ENCODE data around the gene LOXL4. TPM values are rescaled to one million over a fixed set of nuclear protein-coding genes. Genes with fewer than 3 reads are reported as not detected.

LOXL4 gene
- total and polyA plus RNA-seq, 4 donors: 3.9 to 29.9 (median 11.1) TPM

DNA sequence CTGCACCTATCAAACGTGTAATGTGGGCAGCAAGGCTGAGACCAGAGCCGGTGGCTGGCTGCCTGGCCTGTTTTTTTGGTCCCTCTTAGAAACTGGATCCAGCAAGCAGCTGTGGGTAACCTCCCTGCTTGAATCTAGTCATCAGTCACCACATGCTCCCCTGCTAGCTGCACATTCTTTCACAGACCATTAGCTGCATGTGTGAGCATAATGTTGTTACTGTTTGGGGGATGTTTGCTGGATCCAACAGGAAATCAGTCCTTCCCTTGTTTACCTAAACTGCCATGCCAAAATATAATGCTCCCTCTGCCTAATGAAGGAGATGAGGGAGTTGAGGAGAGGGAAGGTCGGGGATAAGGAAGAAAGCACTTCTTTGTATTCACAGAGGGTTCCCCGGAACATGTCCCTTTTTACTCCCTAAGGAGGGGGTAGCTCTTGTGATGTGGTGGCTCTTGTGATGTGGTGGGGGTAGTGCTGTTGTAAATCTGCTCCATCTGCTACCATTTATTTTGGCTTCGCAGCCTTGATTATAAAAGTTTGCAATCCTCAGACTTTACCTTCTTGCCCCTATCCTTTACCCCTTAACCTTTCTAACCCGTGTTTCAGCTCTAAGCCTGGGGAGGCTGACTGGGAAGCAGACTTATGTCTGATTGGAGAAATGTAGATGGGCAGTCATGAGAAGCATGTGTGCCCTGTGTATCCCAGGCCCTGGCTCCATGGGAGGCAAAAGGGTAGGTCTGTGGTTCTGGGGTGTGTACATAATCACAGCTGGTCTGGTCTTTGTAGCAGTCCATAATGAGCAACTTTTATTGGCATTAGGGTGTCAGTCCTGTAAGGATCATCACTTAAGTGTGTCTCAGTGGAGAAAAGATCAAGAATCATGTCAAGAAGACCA is 20.8 kb downstream of the LOXL4 start:
- H3K4me1 ChIP-seq (ENCODE audit: control insufficient read depth in 1 of 2, insufficient read depth in 2 of 2, low read length in 2 of 2): peaks cover 2 to 5% of the 10 kb centered on the region in 2 donors
- intact Hi-C loops (cut with DNase I): loop anchor here in 1 of 2 donors (10.0 kb wide), 1 partner anchor 72 kb away; no protein-coding TSS in a partner anchor
- 55 to 56% methylated on average over 6 of the region's 6 CpGs for WGBS, 2 donors

DNA sequence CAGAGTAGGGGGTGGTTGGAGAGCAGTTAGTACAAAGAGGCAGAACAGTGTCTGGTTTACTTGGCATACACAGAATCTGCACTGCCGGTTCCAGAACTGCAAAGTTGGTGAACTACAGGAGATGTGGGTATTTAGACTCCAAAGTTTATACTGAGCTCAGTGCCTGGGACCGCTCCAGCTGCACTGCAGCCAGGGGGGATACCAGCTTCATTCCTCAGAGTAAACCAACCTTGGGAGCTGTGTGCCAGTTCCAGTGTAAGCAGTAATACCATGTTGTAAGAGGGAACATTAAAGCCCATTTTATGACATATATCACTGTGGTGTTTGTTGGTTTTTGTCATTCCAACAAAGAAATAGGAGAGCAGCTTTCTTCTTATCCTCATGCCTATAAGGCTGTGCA is 23.4 kb downstream of the LOXL4 start:
- no peak overlapping the region for H3K27ac ChIP-seq (ENCODE audit: low read depth in 1 of 2, low read length in 2 of 2)
- WGBS, 2 donors: 3 to 17% methylated on average over 2 of the region's 2 CpGs
- ATAC-seq (ENCODE audit: low FRiP score): peak; percentile 66
- intact Hi-C loops (cut with DNase I): loop anchor here (1.0 to 10.0 kb wide), 3 partner anchors 65 to 70 kb away; no protein-coding TSS in a partner anchor
- no peaks in the 10 kb centered on the region for H3K27me3 ChIP-seq (ENCODE audit: control insufficient read depth in 1 of 2, insufficient read depth in 2 of 2, low read length in 1 of 2)
- H3K36me3 ChIP-seq (ENCODE audit: control insufficient read depth in 1 of 2, insufficient read depth in 2 of 2, low read length in 1 of 2): peaks cover 0 to 11% of the 10 kb centered on the region in 2 donors
- no peaks in the 10 kb centered on the region for H3K9me3 ChIP-seq (ENCODE audit: control insufficient read depth, low read length)
- no peak for DNase-seq
- peaks cover 2 to 5% of the 10 kb centered on the region in 2 donors for H3K4me1 ChIP-seq (ENCODE audit: control insufficient read depth in 1 of 2, insufficient read depth in 2 of 2, low read length in 2 of 2)
- H3K4me3 ChIP-seq (ENCODE audit: low read length in 2 of 2): no peak overlapping the region

More for the DNA sequence above, 20.8 kb downstream of the LOXL4 start:
- no peak for ATAC-seq (ENCODE audit: low FRiP score)
- Histone ChIP-seq H3K27ac (ENCODE audit: low read depth in 1 of 2, low read length in 2 of 2) (no peak overlapping the region), H3K36me3 (ENCODE audit: control insufficient read depth in 1 of 2, insufficient read depth in 2 of 2, low read length in 1 of 2) (peaks cover 0 to 15% of the 10 kb centered on the region in 2 donors), H3K9me3 (ENCODE audit: control insufficient read depth, low read length) (no peaks in the 10 kb centered on the region), H3K27me3 (ENCODE audit: control insufficient read depth in 1 of 2, insufficient read depth in 2 of 2, low read length in 1 of 2) (no peaks in the 10 kb centered on the region), H3K4me3 (ENCODE audit: low read length in 2 of 2) (no peak overlapping the region)
- no peak for DNase-seq

DNA sequence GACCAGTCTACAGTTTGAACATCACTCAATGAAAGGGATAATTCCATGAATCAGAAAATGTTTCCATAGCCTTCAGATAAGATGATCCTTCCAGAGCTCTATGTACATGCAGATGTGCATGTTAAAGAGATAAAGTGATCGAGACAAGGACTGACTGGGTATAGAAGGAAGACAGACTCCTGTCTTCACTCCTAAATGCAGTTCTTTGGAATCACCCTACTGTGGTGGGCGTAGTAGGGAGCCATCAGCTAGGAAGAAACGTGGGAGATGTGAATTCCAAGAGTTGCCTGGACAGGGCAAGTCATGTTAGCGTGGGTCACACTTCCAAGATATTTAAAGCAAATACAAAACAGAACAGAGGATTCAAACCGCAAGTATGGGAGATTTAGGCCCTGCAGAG is 23.9 kb downstream of the LOXL4 start:
- intact Hi-C loops (cut with DNase I): loop anchor here (1.0 to 10.0 kb wide), 3 partner anchors 65 to 69 kb away; no protein-coding TSS in a partner anchor
- Histone ChIP-seq H3K27ac (ENCODE audit: low read depth in 1 of 2, low read length in 2 of 2) (peak overlapping the region in 1 of 2 donors; percentile 48), H3K4me3 (ENCODE audit: low read length in 2 of 2) (no peak overlapping the region), H3K4me1 (ENCODE audit: control insufficient read depth in 1 of 2, insufficient read depth in 2 of 2, low read length in 2 of 2) (peaks cover 2 to 5% of the 10 kb centered on the region in 2 donors), H3K9me3 (ENCODE audit: control insufficient read depth, low read length) (no peaks in the 10 kb centered on the region), H3K36me3 (ENCODE audit: control insufficient read depth in 1 of 2, insufficient read depth in 2 of 2, low read length in 1 of 2) (peaks cover 0 to 11% of the 10 kb centered on the region in 2 donors), H3K27me3 (ENCODE audit: control insufficient read depth in 1 of 2, insufficient read depth in 2 of 2, low read length in 1 of 2) (no peaks in the 10 kb centered on the region)
- ATAC-seq (ENCODE audit: low FRiP score) (no peak), DNase-seq (no peak)
- 28 to 34% methylated on average over 5 of the region's 5 CpGs for WGBS, 2 donors

DNA sequence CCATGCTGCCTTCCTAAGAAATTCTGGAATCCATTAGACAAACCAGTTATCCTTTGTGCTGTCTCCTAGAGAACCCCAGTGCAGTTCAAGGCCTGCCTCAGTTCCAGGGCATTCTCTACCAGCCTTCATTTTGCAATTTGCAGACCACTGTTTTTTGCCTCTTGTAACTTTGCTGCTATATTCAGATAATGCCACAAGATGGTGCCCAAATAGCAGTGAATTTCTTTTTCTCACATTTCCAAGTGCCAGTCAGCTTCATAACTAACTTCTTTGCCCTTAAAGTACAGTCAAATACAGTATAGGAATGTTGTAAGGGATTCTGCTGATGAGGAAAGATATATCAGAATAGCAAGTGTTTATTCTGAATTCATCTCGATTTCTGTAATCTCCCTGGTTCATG is 25.2 kb downstream of the LOXL4 start:
- H3K9me3 ChIP-seq (ENCODE audit: control insufficient read depth, low read length): no peaks in the 10 kb centered on the region
- intact Hi-C loops (cut with DNase I): loop anchor here (5.0 to 10.0 kb wide), 2 partner anchors 68 to 69 kb away; no protein-coding TSS in a partner anchor

DNA sequence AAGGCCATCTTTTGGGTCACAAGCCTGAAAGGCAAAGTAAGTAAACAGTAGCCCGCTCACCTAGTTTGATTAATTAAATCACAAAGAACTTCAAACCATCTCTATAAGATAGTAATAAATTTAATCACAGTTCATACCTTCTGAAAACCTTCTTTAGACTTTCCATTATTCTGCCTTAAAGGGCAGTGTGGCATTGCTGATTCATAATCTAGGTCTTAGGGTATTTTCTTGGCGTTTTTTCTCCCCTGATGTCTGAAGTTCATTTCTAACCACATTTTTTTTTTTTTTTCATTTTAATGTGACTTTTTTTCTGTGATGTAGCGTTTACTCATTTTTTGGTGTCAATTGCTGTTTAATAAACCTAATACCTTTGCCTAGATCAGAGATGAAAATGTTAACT is 27.5 kb downstream of the LOXL4 start:
- H3K27me3 ChIP-seq (ENCODE audit: control insufficient read depth in 1 of 2, insufficient read depth in 2 of 2, low read length in 1 of 2): no peaks in the 10 kb centered on the region
- H3K4me1 ChIP-seq (ENCODE audit: control insufficient read depth in 1 of 2, insufficient read depth in 2 of 2, low read length in 2 of 2): peaks cover 2 to 5% of the 10 kb centered on the region in 2 donors
- DNase-seq (no peak), ATAC-seq (ENCODE audit: low FRiP score) (no peak)
- H3K27ac ChIP-seq (ENCODE audit: low read depth in 1 of 2, low read length in 2 of 2): no peak overlapping the region
- no peak overlapping the region for H3K4me3 ChIP-seq (ENCODE audit: low read length in 2 of 2)
- 93 to 96% methylated on average over 3 of the region's 3 CpGs for WGBS, 2 donors
- peaks cover 0 to 4% of the 10 kb centered on the region in 2 donors for H3K36me3 ChIP-seq (ENCODE audit: control insufficient read depth in 1 of 2, insufficient read depth in 2 of 2, low read length in 1 of 2)
- no peaks in the 10 kb centered on the region for H3K9me3 ChIP-seq (ENCODE audit: control insufficient read depth, low read length)
- intact Hi-C loops (cut with DNase I): loop anchor here (5.0 to 10.0 kb wide), 2 partner anchors 66 to 72 kb away; no protein-coding TSS in a partner anchor

More for the DNA sequence above, 25.2 kb downstream of the LOXL4 start:
- no peak overlapping the region for H3K4me3 ChIP-seq (ENCODE audit: low read length in 2 of 2)
- H3K27ac ChIP-seq (ENCODE audit: low read depth in 1 of 2, low read length in 2 of 2): no peak overlapping the region
- no peaks in the 10 kb centered on the region for H3K27me3 ChIP-seq (ENCODE audit: control insufficient read depth in 1 of 2, insufficient read depth in 2 of 2, low read length in 1 of 2)
- H3K4me1 ChIP-seq (ENCODE audit: control insufficient read depth in 1 of 2, insufficient read depth in 2 of 2, low read length in 2 of 2): peaks cover 2 to 5% of the 10 kb centered on the region in 2 donors
- WGBS, 2 donors: 62 to 71% methylated on average over 1 of the region's 1 CpG
- peaks cover 0 to 5% of the 10 kb centered on the region in 2 donors for H3K36me3 ChIP-seq (ENCODE audit: control insufficient read depth in 1 of 2, insufficient read depth in 2 of 2, low read length in 1 of 2)
- ATAC-seq (ENCODE audit: low FRiP score) (no peak), DNase-seq (no peak)

DNA sequence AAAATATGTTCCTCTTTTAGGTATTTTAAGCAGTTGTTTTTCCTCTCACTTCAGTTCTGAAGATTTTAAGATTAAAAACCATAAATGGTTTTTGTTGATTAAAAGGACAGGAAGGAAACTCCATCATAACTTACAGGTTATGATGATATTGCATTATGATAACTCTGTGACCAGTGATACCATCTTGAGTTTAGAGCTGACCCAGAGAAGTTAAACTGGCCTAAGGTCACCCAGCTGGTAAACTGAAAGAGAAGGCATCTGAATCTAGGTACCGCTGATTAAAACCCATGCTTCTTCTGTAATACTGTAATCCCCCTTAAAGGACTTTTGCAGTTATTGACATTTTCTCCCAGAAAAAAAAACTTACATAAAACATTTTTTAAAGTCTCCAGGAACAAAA is 29.6 kb downstream of the LOXL4 start:
- no peak for DNase-seq
- H3K27me3 ChIP-seq (ENCODE audit: control insufficient read depth in 1 of 2, insufficient read depth in 2 of 2, low read length in 1 of 2): no peaks in the 10 kb centered on the region
- H3K36me3 ChIP-seq (ENCODE audit: control insufficient read depth in 1 of 2, insufficient read depth in 2 of 2, low read length in 1 of 2): peaks cover 0 to 1% of the 10 kb centered on the region in 2 donors
- 93 to 98% methylated on average over 1 of the region's 1 CpG for WGBS, 2 donors
- no peak overlapping the region for H3K27ac ChIP-seq (ENCODE audit: low read depth in 1 of 2, low read length in 2 of 2)
- intact Hi-C loops (cut with DNase I): no loop called here
- H3K4me3 ChIP-seq (ENCODE audit: low read length in 2 of 2): no peak overlapping the region
- H3K4me1 ChIP-seq (ENCODE audit: control insufficient read depth in 1 of 2, insufficient read depth in 2 of 2, low read length in 2 of 2): no peaks in the 10 kb centered on the region
- no peaks in the 10 kb centered on the region for H3K9me3 ChIP-seq (ENCODE audit: control insufficient read depth, low read length)
- ATAC-seq (ENCODE audit: low FRiP score): no peak

GRCh38 chr10:98236862-98237261 is 31.1 kb downstream of the LOXL4 start:
- DNase-seq (no peak), ATAC-seq (ENCODE audit: low FRiP score) (no peak)
- intact Hi-C loops (cut with DNase I): no loop called here
- Histone ChIP-seq H3K27ac (ENCODE audit: low read depth in 1 of 2, low read length in 2 of 2) (no peak overlapping the region), H3K4me3 (ENCODE audit: low read length in 2 of 2) (no peak overlapping the region), H3K9me3 (ENCODE audit: control insufficient read depth, low read length) (no peaks in the 10 kb centered on the region), H3K4me1 (ENCODE audit: control insufficient read depth in 1 of 2, insufficient read depth in 2 of 2, low read length in 2 of 2) (no peaks in the 10 kb centered on the region), H3K27me3 (ENCODE audit: control insufficient read depth in 1 of 2, insufficient read depth in 2 of 2, low read length in 1 of 2) (no peaks in the 10 kb centered on the region), H3K36me3 (ENCODE audit: control insufficient read depth in 1 of 2, insufficient read depth in 2 of 2, low read length in 1 of 2) (peaks cover 0 to 1% of the 10 kb centered on the region in 2 donors)
- 87 to 89% methylated on average over 5 of the region's 5 CpGs for WGBS, 2 donors

GRCh38 chr10:98235846-98236245 is 32.1 kb downstream of the LOXL4 start:
- 16 to 22% methylated on average over 5 of the region's 5 CpGs for WGBS, 2 donors
- intact Hi-C loops (cut with DNase I): no loop called here
- DNase-seq: no peak
- Histone ChIP-seq H3K9me3 (ENCODE audit: control insufficient read depth, low read length) (no peaks in the 10 kb centered on the region), H3K4me1 (ENCODE audit: control insufficient read depth in 1 of 2, insufficient read depth in 2 of 2, low read length in 2 of 2) (peaks cover 0 to 3% of the 10 kb centered on the region in 2 donors), H3K4me3 (ENCODE audit: low read length in 2 of 2) (no peak overlapping the region), H3K27me3 (ENCODE audit: control insufficient read depth in 1 of 2, insufficient read depth in 2 of 2, low read length in 1 of 2) (no peaks in the 10 kb centered on the region), H3K36me3 (ENCODE audit: control insufficient read depth in 1 of 2, insufficient read depth in 2 of 2, low read length in 1 of 2) (peaks cover 0 to 1% of the 10 kb centered on the region in 2 donors), H3K27ac (ENCODE audit: low read depth in 1 of 2, low read length in 2 of 2) (no peak overlapping the region)
- no peak for ATAC-seq (ENCODE audit: low FRiP score)

All from aorta (tissue), 5 donors.